HPDE6-E6E7 (cell line): ENCODE data around the gene IMPG1.
"Not testable (repeated sequence)": the region's sequence is repeated elsewhere in the genome, so short reads cannot be mapped to it uniquely, and the experiment has no call there.

Experiments used
- DNase-seq: peaks from one replicate; pipeline ENCODE4 v3.0.0; 2011; ENCODE audit warnings: missing footprints; ENCODE audit errors: extremely low spot score

IMPG1 gene

GRCh38 chr6:75946146-75946831, 126.2 kb downstream of the IMPG1 start:
- no peak for DNase-seq

GRCh38 chr6:75943381-75943780, 129.1 kb downstream of the IMPG1 start:
- DNase-seq: no peak

- DNase-seq: no peak
Measured at GRCh38 chr6:75941509-75941908, 131.0 kb downstream of the IMPG1 start.

DNA sequence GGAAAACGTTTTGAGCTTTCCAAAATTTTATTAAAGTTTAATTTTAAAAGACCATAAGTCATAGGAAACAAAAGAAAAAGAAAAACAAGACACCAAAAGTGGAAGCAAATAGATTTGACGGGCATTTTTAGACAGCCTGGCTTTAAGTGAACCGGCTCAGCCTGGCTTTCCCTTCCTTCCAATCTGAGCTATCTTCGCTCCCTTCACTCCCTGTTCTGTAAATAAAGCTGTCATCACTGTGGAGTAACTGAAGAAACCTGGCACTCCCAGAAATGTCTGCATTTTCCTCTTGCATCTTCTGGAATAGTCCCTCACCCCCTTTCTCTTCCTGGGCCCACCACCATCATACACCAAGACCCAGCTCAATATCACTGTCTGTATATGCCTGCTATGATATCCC, 131.9 kb downstream of the IMPG1 start:
- no peak for DNase-seq

DNA sequence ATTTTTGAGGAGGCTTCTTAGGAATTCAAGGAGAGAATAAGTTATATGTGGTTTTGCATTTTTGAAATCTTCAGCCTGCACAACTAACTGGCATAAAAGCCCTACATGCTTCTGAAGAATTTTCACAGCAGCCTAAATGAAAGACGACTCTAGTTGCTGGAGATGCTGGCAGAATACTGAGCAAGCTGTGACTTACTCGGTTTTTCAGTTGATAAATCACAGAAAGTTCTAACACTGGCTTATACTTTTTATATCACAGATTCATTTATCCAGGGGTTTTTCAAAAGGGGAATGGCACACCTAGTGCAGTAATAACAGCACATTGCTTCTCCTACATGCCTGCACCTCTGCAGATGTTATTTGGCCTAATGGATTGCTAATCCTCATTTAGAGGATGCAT, 134.6 kb downstream of the IMPG1 start:
- DNase-seq: no peak

DNA sequence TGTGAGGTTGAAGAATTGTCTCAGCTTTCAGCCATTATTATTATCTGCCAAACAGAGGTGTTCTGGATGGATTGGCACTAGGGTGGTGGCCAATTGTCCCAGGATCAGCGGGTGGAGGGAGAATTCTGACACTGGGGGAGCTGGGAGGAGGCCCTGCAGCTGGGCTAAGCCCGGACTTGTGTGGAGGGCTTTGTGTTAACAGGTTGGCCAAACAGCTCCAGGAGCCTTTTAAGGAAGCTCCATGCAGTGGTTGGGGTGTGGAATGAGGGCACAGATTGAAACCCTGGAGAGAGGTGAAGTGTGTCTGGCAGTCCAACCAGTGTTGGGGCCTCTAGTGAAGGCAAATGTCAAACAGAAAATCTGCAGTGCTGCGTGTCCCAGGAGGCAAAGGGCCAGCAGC, 135.8 kb downstream of the IMPG1 start:
- no peak for DNase-seq

GRCh38 chr6:75935473-75935793, 137.0 kb downstream of the IMPG1 start:
- no peak for DNase-seq

DNA sequence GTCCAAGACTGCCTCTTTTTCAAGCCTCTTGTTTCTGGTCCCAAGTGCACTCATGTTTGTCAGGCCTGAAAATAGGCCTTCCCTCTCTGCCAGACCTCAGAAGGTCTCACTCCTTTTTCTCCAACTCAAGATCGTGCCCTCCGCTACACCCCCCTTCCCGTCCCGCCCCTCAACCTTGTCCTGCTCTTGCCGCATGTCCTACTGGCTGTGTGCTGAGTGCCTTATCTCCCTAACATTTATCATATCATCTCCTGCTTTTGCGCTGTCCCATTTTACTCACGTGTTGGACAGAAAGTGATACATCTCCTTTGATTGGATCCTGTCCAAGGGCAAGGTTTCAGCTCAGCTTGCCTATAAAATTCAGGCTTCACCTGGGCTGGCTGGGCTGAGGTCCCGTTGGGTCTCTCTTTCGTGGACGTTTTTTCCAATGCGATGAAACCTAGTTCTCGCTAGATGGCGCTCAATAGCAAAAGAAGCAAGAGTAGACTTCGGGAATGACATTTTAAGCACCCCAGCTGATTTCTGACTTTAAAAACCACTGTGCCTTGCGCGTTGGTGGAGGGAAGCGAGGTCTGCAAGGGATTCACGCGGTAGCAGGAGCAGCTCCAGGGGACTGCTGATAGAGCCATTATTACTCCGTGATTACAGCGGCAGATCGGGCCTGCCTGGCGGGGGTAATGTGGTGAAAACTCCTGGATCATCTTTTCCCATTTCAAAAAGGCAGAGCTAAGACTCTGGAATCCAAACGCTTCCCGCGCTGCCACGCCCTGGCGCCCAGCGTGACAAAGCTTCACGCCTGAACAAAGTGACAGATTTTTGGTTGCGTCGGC, 137.6 kb downstream of the IMPG1 start:
- peak; percentile 59 for DNase-seq

- DNase-seq: no peak
Measured at GRCh38 chr6:75933387-75933975, 139.0 kb downstream of the IMPG1 start.

- DNase-seq: no peak
Measured at GRCh38 chr6:75932067-75932466, 140.4 kb downstream of the IMPG1 start.

DNA sequence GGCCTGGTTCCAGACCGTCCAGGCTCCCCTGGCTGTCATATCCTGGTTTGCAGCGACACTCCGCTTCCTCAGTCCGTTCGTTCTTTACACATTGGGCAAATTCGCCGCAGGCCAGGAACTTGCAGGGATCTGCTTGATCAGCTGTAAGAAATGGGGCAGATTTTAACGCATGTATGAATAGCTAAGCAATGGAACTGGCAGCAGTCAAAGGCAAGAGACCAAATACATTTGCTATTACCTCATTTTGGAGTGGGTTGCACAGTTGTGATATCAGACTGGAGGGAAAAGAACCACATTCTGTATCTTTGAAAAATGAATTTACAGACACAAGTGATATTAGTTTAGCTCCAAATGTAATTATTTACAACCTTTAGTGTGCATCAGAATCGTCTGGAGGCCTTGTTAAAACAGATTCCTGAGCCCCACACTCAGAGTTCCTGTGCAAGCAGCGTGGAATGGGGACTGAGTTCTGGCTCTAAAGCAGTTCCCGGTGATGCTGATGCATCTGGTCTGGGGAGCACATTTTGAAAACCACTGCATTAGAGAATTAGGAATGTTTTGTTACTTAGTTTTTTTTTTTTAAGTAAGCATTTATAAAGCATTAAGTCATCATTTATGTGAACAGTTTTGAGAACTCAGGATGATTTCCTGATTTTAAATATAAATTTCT, 141.3 kb downstream of the IMPG1 start:
- DNase-seq: no peak

GRCh38 chr6:75926293-75927168, 145.9 kb downstream of the IMPG1 start:
- DNase-seq: no peak

DNA sequence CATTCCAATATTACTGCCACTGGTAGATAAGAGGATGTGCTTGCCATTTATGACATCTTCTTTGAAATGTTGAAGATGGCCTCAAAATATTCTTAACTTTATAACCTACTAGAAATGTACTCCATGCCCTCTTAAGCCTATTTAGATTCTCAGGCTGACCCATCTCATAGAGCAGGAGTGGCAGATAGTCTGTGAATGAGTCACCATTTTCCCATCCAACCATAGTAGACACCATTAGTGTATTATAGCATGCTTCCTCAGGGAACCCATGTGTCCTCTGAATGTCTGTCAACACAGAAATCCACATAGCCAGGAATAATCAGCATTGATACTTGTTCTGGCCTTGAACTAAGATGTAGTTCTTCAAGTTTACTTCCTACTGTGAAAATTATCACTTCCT, 150.2 kb downstream of the IMPG1 start:
- DNase-seq: no peak

- DNase-seq: no peak
Measured at GRCh38 chr6:75913040-75913439, 159.4 kb downstream of the IMPG1 start.

- no peak for DNase-seq
Measured at GRCh38 chr6:75907444-75907843, 165.0 kb downstream of the IMPG1 start.

GRCh38 chr6:75906871-75907270, 165.6 kb downstream of the IMPG1 start:
- no peak for DNase-seq

DNA sequence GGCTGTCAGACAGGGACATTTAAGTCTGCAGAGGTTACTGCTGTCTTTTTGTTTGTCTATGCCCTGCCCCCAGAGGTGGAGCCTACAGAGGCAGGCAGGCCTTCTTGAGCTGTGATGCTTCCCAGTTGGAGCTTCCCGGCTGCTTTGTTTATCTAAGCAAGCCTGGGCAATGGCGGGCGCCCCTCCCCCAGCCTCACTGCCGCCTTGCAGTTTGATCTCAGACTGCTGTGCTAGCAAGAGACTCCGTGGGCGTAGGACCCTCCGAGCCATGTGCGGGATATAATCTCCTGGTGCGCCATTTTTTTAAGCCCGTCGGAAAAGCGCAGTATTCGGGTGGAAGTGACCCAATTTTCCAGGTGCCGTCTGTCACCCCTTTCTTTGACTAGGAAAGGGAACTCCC, 167.3 kb downstream of the IMPG1 start:
- not testable (repeated sequence) for DNase-seq

DNA sequence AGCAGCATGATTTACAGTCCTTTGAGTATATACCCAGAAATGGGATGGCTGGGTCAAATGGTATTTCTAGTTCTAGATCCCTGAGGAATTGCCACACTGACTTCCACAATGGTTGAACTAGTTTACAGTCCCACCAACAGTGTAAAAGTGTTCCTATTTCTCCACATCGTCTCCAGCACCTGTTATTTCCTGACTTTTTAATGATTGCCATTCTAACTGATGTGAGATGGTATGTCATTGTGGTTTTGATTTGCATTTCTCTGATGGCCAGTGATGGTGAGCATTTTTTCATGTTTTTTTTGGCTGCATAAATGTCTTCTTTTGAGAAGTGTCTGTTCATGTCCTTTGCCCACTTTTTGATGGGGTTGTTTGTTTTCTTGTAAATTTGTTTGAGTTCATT, 172.2 kb downstream of the IMPG1 start:
- not testable (repeated sequence) for DNase-seq

DNA sequence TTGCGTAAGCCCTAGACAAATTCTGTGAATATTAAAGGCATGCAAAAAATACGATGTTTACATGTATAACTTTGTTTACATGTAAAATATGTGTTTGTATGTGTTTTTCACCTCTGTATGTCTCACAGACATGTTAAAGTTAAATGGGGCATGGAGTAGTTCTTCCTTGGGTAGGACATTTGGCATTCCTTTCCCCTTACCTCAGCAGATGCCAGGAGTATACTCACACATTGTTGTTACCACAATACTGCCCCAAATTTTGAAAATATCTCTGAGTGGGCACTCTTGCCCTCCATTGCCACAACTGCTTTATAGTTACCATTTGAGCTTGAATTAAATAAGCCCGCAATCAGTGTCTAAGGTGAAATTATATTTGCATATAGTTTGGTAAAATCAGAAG, 175.9 kb downstream of the IMPG1 start:
- no peak for DNase-seq

- no peak for DNase-seq
Measured at GRCh38 chr6:75893776-75894152, 178.7 kb downstream of the IMPG1 start.

DNA sequence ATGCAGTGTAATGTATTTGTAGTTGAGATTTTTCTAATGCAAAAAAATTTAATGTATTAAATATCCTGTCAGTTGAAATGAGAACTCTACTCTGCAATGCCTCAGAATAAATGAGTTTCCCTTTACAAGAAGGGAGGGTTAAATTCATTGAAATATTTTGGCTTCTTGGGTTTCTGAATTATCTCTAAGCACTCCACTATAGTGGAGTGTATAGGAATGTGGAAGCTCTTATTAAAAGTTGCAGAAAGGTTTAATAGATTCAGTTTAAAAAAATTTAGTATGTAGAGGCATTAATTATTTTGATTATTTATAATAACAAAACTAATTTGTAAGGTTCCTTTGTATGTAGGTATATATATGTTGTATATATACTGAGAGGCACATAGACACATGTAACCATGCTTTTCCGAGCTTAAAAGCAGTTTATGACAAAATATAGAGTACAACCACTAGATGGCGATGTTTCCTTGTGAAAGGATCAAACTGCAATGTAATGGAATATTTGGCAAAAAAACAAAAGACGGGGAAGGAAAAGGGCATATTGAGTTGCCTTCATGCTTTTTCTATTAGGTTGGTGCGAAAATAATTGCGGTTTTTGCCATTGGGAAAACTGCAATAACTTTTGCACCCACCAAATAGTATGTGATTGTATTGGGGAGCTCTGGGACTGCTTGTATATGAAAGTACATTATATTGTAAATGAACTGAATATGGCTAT, 179.2 kb downstream of the IMPG1 start:
- peak; percentile 3 for DNase-seq
